GM06990 (cell line): Measurements from ENCODE around the gene FBXO21.
A peak's percentile ranks its signal among the peaks of the same experiment; 100 is the strongest.

Experiments used
- DNase-seq: peaks from one replicate; pipeline ENCODE4 v3.0.0-alpha.2; 2011; ENCODE audit not compliant: insufficient read length; ENCODE audit errors: extremely low read depth
- H3K27me3 ChIP-seq: replicated peaks from 2 replicates; pipeline ENCODE4 v1.6.0; 2011; ENCODE audit warnings: low read length; ENCODE audit not compliant: control insufficient read depth, insufficient read depth
- H3K36me3 ChIP-seq: 2 replicates; pipeline ENCODE4 v1.5.1; 2011; ENCODE audit warnings: low read length; ENCODE audit not compliant: control insufficient read depth, insufficient read depth
- H3K4me3 ChIP-seq: replicated peaks from 2 replicates; pipeline ENCODE4 v1.5.1; 2011; ENCODE audit warnings: low read depth, mild to moderate bottlenecking, control low read depth, low read length
- CTCF ChIP-seq: IDR thresholded peaks from 2 replicates; pipeline ENCODE4 v1.5.1; 2011; ENCODE audit warnings: low read length, control low read depth, mild to moderate bottlenecking, inconsistent platforms; ENCODE audit not compliant: insufficient read depth, poor library complexity, severe bottlenecking

Gene FBXO21

GRCh38 chr12:117159674-117160073 lies 30.6 kb downstream of the FBXO21 start:
- no peak overlapping the region for H3K4me3 ChIP-seq
- no peaks in the 10 kb centered on the region for H3K27me3 ChIP-seq
- DNase-seq = no peak
- peaks cover 31% of the 10 kb centered on the region for H3K36me3 ChIP-seq
- no peak for TF ChIP-seq CTCF

GRCh38 chr12:117158911-117159553 lies 31.2 kb downstream of the FBXO21 start:
- TF ChIP-seq CTCF = no peak
- Histone ChIP-seq H3K27me3 (no peaks in the 10 kb centered on the region), H3K4me3 (no peak overlapping the region), H3K36me3 (peaks cover 35% of the 10 kb centered on the region)
- no peak for DNase-seq

GRCh38 chr12:117158096-117158495 lies 32.2 kb downstream of the FBXO21 start:
- no peak for DNase-seq
- no peaks in the 10 kb centered on the region for H3K27me3 ChIP-seq
- no peak for TF ChIP-seq CTCF
- H3K4me3 ChIP-seq = no peak overlapping the region
- H3K36me3 ChIP-seq = peaks cover 38% of the 10 kb centered on the region

- Histone ChIP-seq H3K4me3 (no peak overlapping the region), H3K36me3 (peaks cover 33% of the 10 kb centered on the region), H3K27me3 (no peaks in the 10 kb centered on the region)
- TF ChIP-seq CTCF = peak; percentile 94
- peak; percentile 83 for DNase-seq
Observed at GRCh38 chr12:117155278-117156060, 34.8 kb downstream of the FBXO21 start.

GRCh38 chr12:117152793-117153775 lies 37.2 kb downstream of the FBXO21 start:
- no peaks in the 10 kb centered on the region for H3K27me3 ChIP-seq
- no peak overlapping the region for H3K4me3 ChIP-seq
- no peak for TF ChIP-seq CTCF
- peaks cover 29% of the 10 kb centered on the region for H3K36me3 ChIP-seq
- DNase-seq = peak; percentile 37
